ENCODE measurements around the gene DDC.

- TF ChIP-seq CTCF (conservative IDR thresholded peaks at IDR 0.05) (no peak), EZH2 (IDR thresholded peaks at IDR 0.05; ENCODE audit: low read depth) (no peak)
Measured at GRCh38 chr7:50592940-50593339, 27.7 kb upstream of the DDC start.

Data from PC-9 (cell line).